ENCODE measurements around the gene GLIS1.

GRCh38 chr1:53769780-53770179, 30.8 kb upstream of the GLIS1 start:
- no peak for TF ChIP-seq EZH2 (IDR thresholded peaks at IDR 0.05; ENCODE audit: borderline replicate concordance, low read length)
- TF ChIP-seq CTCF (conservative IDR thresholded peaks at IDR 0.05 in 1 of 2, IDR thresholded peaks at IDR 0.05 in 1 of 2; ENCODE audit: extremely low read depth in 1 of 2, insufficient read depth in 1 of 2, low read depth in 1 of 2, low read length in 2 of 2): no peak

Measured in mammary epithelial cell (primary cell).